Ascending aorta (tissue), 2 donors: Measurements from ENCODE around the gene GRAMD4. TPM values are rescaled to one million over a fixed set of nuclear protein-coding genes. Genes with fewer than 3 reads are reported as not detected.

Experiments
- DNase-seq, 2 donors: peaks; one replicate each; pipeline ENCODE4 v3.0.0-alpha.2; 2019; ENCODE audit warnings: low spot score in 2 of 2
- H3K27ac ChIP-seq, 2 donors: fragments of 200-600 bp; sonication (generic); one replicate each; pipeline ENCODE4 v1.5.1; 2016 to 2017; ENCODE audit warnings: mild to moderate bottlenecking in 1 of 2
- H3K27me3 ChIP-seq: fragments of 200-600 bp; sonication (generic); one replicate; pipeline ENCODE4 v1.5.1; 2017
- H3K36me3 ChIP-seq, 2 donors: fragments of 200-600 bp; sonication (generic); one replicate each; pipeline ENCODE4 v1.5.1; 2016
- H3K4me1 ChIP-seq, 2 donors: fragments of 200-600 bp; sonication (generic); one replicate each; pipeline ENCODE4 v1.5.1; 2016 to 2017; ENCODE audit warnings: mild to moderate bottlenecking in 1 of 2
- H3K4me3 ChIP-seq, 2 donors: fragments of 200-600 bp; sonication (generic); one replicate each; pipeline ENCODE4 v1.5.1; 2016 to 2017; ENCODE audit warnings: mild to moderate bottlenecking in 1 of 2
- H3K9me3 ChIP-seq, 2 donors: fragments of 200-600 bp; sonication (generic); one replicate each; pipeline ENCODE4 v1.5.1; 2016
- CTCF ChIP-seq, 3 experiments: fragments of 200-600 bp in 2 of 3; fragments of 450-650 bp in 1 of 3; sonication (generic) in 2 of 3; IDR thresholded peaks; one replicate each; pipeline ENCODE4 v1.5.1; 2016 to 2019; ENCODE audit warnings: antibody characterized with exemption in 3 of 3, mild to moderate bottlenecking in 1 of 3, moderate library complexity in 1 of 3
- intact Hi-C: fragments of 100-400 bp; cut with DNase I; formaldehyde crosslinking; loops from one replicate; pipeline ENCODE4 v1.15.1; 2023
- total RNA-seq: library from RNA; depleted of rRNA; stranded (reverse); fragments of >200 nt; gene quantifications from one replicate; pipeline ENCODE4 v1.1.0, GENCODE V29; 2016

GRAMD4 gene
- total RNA-seq, 1 donor from 2014 or later = 20.2 TPM

DNA sequence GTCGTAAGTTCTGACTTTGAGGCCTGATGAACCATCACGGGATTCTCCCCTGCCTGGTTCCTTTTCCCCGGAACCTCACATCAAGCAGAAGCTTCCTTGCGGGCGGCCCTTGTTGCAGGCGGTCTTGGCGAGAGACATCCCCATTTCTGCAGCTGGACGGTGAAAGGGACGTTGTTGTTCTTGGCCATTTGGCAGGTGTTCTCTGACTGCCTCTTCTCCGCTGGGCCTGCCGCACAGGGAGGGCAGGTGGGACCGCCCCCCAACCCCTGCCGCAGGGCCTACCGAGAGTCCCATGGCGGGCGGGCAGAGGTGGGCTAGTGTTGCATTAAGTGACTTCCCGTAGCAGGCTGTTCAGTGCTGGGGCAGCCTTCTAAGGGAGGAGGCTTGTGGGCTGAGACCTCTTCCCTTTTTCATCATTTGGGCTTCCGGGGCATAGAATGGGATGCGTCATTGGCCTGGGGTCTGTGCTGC lies 26.9 kb upstream of the GRAMD4 start:
- H3K4me1 ChIP-seq = peaks cover 0 to 11% of the 10 kb centered on the region in 2 donors
- peak overlapping the region in 1 of 2 donors; percentile 58 for H3K27ac ChIP-seq
- no peaks in the 10 kb centered on the region for H3K36me3 ChIP-seq
- peak overlapping the region; percentile 42 to 48 for H3K4me3 ChIP-seq
- H3K9me3 ChIP-seq = no peaks in the 10 kb centered on the region
- no peak for TF ChIP-seq CTCF (IDR thresholded peaks at IDR 0.05)
- DNase-seq = peak in 1 of 2 donors; percentile 40
- H3K27me3 ChIP-seq = no peaks in the 10 kb centered on the region
- intact Hi-C loops = no loop called here

DNA sequence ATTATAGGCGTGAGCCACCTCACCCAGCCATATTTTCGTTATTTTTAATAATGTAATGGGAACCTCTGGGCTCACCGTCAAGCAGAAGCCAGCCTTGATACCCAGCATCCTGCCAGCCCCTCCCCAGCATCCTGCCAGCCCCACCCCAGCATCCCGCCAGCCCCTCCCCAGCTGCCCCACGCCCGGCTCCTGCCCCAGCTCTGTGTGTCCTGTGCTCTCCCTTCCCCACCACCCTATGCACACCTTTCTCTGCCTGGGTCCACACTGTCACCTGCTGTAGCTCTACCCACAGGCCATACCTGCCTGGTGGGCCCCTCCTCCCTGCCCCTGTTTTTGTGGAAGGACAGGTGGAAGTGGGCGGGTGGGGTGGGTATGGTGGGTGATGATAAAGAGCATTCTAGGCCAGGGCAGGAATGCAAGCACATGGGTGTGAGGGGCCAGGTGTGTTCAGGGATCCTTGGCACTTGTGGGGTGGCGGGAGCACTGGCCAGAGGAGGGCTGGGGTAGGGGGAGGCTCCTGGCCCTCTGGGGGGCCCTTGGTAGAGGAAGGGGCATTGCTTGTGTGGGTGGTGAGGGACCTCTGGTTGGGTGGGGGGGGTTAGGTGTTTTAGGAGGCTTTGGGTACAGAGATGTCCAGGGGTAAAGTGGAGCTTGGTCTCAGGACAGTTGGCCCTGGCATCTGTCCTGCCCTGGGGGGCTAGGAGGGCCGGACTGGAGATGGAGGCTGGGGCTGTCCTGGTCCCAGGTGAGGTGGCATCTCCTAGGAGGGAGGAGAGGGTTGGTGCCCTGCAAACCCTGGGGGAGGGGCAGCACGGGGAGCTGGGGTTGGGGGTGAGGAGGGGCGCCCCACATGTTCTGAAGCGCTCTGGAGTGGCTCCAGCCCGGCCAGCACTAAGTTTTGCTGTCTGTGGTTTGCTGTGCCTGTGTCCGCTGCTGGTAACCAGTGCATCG lies 25.9 kb upstream of the GRAMD4 start:
- intact Hi-C loops = no loop called here
- no peaks in the 10 kb centered on the region for H3K27me3 ChIP-seq
- peak overlapping the region; percentile 6 to 31 for H3K27ac ChIP-seq
- no peak overlapping the region for H3K4me3 ChIP-seq
- peaks cover 0 to 11% of the 10 kb centered on the region in 2 donors for H3K4me1 ChIP-seq
- TF ChIP-seq CTCF (IDR thresholded peaks at IDR 0.05) = no peak
- no peaks in the 10 kb centered on the region for H3K36me3 ChIP-seq
- H3K9me3 ChIP-seq = no peaks in the 10 kb centered on the region
- no peak for DNase-seq

DNA sequence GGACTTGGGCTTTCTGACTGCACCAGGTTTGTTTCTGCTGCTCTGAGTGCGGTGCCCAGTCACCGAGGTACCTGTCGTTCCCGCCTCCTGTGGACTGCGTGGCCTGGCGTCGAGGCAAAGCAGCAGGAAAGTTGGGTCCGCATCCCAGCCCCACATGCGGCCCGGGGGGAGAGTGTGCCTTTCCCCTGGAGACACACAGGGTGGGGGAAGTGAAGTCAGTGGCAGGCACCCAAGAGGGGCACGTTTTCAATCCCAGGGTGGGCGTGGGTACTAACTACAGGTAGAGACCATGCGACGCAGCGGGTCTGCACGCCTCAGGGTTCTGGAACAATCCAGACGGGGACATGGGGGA lies 25.3 kb upstream of the GRAMD4 start:
- H3K4me3 ChIP-seq = no peak overlapping the region
- DNase-seq = no peak
- no peak overlapping the region for H3K27ac ChIP-seq
- intact Hi-C loops = no loop called here
- no peaks in the 10 kb centered on the region for H3K9me3 ChIP-seq
- H3K36me3 ChIP-seq = no peaks in the 10 kb centered on the region
- no peaks in the 10 kb centered on the region for H3K27me3 ChIP-seq
- no peak for TF ChIP-seq CTCF (IDR thresholded peaks at IDR 0.05)
- H3K4me1 ChIP-seq = peaks cover 0 to 11% of the 10 kb centered on the region in 2 donors

DNA sequence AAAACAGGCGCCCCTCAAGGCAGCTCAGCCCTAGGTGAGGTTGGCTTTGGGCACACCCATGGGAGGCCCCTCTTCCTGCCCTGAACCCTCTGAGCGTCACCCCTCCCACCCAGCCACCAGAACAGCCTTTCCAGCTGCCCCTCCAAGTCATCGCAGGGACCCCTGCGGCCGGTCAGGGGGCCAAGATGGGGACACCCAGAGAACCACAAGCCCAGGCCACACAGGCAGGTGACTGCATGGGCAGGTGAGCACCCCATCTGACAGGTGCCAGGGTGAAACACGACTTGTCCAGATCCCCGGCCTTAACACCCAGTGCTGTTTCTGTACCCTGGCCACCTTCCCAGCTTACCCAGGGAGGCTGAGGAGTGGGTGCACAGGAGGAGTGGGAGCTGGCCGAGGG lies 24.6 kb upstream of the GRAMD4 start:
- Histone ChIP-seq H3K27ac (peak overlapping the region in 1 of 2 donors; percentile 11), H3K4me3 (no peak overlapping the region), H3K4me1 (peaks cover 0 to 11% of the 10 kb centered on the region in 2 donors), H3K36me3 (no peaks in the 10 kb centered on the region), H3K9me3 (no peaks in the 10 kb centered on the region), H3K27me3 (no peaks in the 10 kb centered on the region)
- intact Hi-C loops = no loop called here
- DNase-seq = no peak
- no peak for TF ChIP-seq CTCF (IDR thresholded peaks at IDR 0.05)

GRCh38 chr22:46596032-46596441 lies 24.1 kb upstream of the GRAMD4 start:
- H3K9me3 ChIP-seq = no peaks in the 10 kb centered on the region
- H3K27me3 ChIP-seq = no peaks in the 10 kb centered on the region
- intact Hi-C loops = no loop called here
- peak overlapping the region in 1 of 2 donors; percentile 11 for H3K27ac ChIP-seq
- H3K4me1 ChIP-seq = peaks cover 0 to 11% of the 10 kb centered on the region in 2 donors
- TF ChIP-seq CTCF (IDR thresholded peaks at IDR 0.05) = no peak
- no peaks in the 10 kb centered on the region for H3K36me3 ChIP-seq
- peak in 1 of 2 donors; percentile 82 for DNase-seq
- no peak overlapping the region for H3K4me3 ChIP-seq
